Naive thymus-derived CD8-positive, alpha-beta T cell (primary cell): ENCODE data around the gene SPATA20. TPM values are rescaled to one million over a fixed set of nuclear protein-coding genes. Genes with fewer than 3 reads are reported as not detected.

Experiments
- ATAC-seq, 2 donors: fragments of 150-1000 bp; cut with Tn5 transposase in 1 of 2; sonication (Bioruptor Pico), chemical (Tn5 transposase) in 1 of 2; 1 replicate in 1 of 2; 2 replicates in 1 of 2; pipeline ENCODE4 v1.10.0; 2021; ENCODE audit warnings: mild to moderate bottlenecking in 2 of 2, moderate library complexity in 2 of 2
- POLR2A ChIA-PET: fragments of 350-600 bp; sonication (Branson Sonifier 250); formaldehyde crosslinking; loops from one replicate; lab custom pipeline; 2021; ENCODE audit warnings: antibody characterized with exemption; lab: Charles Lee
- DNase-seq, 10 donors: peaks; one replicate each; pipeline versions ENCODE4 v3.0.0 to v3.0.0-alpha.2; 2020 to 2022
- H3K27ac Mint-ChIP-seq, 10 donors: one replicate each; pipeline ENCODE4 v1.8.0; 2020 to 2022; ENCODE audit warnings: mild to moderate bottlenecking in 10 of 10, mixed read lengths in 10 of 10, moderate library complexity in 4 of 10, inconsistent platforms in 1 of 10
- H3K27me3 Mint-ChIP-seq, 5 donors: one replicate each; pipeline ENCODE4 v1.8.0; 2021 to 2022; ENCODE audit warnings: mixed read lengths in 5 of 5
- H3K36me3 Mint-ChIP-seq, 3 donors: one replicate each; pipeline ENCODE4 v1.8.0; 2020 to 2022; ENCODE audit warnings: mixed read lengths in 3 of 3, mild to moderate bottlenecking in 2 of 3, inconsistent platforms in 1 of 3
- H3K4me1 Mint-ChIP-seq, 4 donors: one replicate each; pipeline ENCODE4 v1.8.0; 2021 to 2022; ENCODE audit warnings: mixed read lengths in 4 of 4
- H3K4me3 Mint-ChIP-seq, 10 donors: one replicate each; pipeline ENCODE4 v1.8.0; 2020 to 2022; ENCODE audit warnings: mild to moderate bottlenecking in 10 of 10, mixed read lengths in 10 of 10, moderate library complexity in 6 of 10, inconsistent platforms in 1 of 10
- H3K9me3 Mint-ChIP-seq, 9 donors: one replicate each; pipeline ENCODE4 v1.8.0; 2020 to 2022; ENCODE audit warnings: mixed read lengths in 9 of 9, mild to moderate bottlenecking in 3 of 9, inconsistent platforms in 1 of 9, moderate library complexity in 1 of 9
- polyA plus RNA-seq, 3 donors: library from polyadenylated mRNA; unstranded; fragments of 300-500 nt; fragmentation: Illumina TruSeq; gene quantifications; one replicate each; pipeline ENCODE4 v1.2.3, GENCODE V29; 2021
- total RNA-seq, 8 experiments: library from RNA in 2 of 8; stranded (reverse) in 2 of 8; gene quantifications; one replicate each; pipeline ENCODE4 v1.2.3 and lab custom pipeline; 2021 to 2026

SPATA20 gene
- total and polyA plus RNA-seq, 5 experiments from 2014 or later: 6.9 to 39.8 (median 8.9) TPM

- no peak for ATAC-seq
- Mint-ChIP-seq H3K27ac (no peak overlapping the region), H3K9me3 (no peaks in the 10 kb centered on the region), H3K4me3 (no peak overlapping the region), H3K4me1 (no peaks in the 10 kb centered on the region), H3K27me3 (peaks cover 8 to 20% (median 15%) of the 10 kb centered on the region in 5 donors), H3K36me3 (no peaks in the 10 kb centered on the region)
- POLR2A ChIA-PET: interaction anchor here (0.6 kb wide), 1 partner anchor 51 kb away, joined by 8 read pairs; no protein-coding TSS in a partner anchor
- DNase-seq: no peak
These were observed 22.1 kb upstream of the SPATA20 start for GRCh38 chr17:50524838-50525237.

DNA sequence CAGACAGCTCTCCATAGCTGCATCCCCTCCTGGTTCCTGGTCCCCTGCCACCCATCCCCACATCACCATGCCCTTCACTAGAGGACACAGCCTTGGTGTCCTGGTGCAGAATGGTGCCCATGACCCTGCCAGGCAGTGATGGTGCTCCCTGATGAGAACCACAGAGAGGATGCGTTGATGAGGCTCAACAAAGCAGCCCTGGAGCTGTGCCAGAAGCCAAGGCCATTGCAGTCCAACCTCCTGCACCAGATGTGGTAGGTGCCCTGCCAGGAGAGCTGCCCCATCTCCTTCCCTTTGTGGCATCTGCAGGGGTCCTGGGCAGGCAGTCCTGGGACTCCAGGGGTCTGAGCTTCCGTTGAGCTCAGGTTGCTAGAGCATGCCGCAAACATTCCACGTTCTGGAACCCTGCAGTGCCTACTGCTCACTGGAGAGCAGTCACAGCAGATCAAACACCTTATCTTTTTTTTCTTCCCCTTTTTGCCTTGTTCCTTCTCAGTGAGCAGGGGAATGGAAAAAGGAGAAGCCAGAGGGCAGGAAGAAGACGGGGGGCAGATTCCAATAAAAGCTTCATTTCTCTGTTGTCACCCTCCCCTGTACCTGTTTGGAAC is 19.7 kb upstream of the SPATA20 start:
- H3K9me3 Mint-ChIP-seq: no peaks in the 10 kb centered on the region
- H3K4me3 Mint-ChIP-seq: no peak overlapping the region
- peaks cover 0 to 8% (median 5%) of the 10 kb centered on the region in 4 donors for H3K4me1 Mint-ChIP-seq
- peaks cover 23 to 44% (median 33%) of the 10 kb centered on the region in 5 donors for H3K27me3 Mint-ChIP-seq
- no peaks in the 10 kb centered on the region for H3K36me3 Mint-ChIP-seq
- POLR2A ChIA-PET: no interaction called here
- ATAC-seq (no peak), DNase-seq (no peak)
- no peak overlapping the region for H3K27ac Mint-ChIP-seq

GRCh38 chr17:50527949-50528474 is 19.0 kb upstream of the SPATA20 start:
- DNase-seq: no peak
- Mint-ChIP-seq H3K27ac (no peak overlapping the region), H3K4me3 (no peak overlapping the region), H3K9me3 (no peaks in the 10 kb centered on the region), H3K36me3 (no peaks in the 10 kb centered on the region), H3K4me1 (peaks cover 3 to 13% (median 8%) of the 10 kb centered on the region in 4 donors), H3K27me3 (peaks cover 24 to 51% (median 37%) of the 10 kb centered on the region in 5 donors)
- POLR2A ChIA-PET: no interaction called here
- ATAC-seq: no peak

DNA sequence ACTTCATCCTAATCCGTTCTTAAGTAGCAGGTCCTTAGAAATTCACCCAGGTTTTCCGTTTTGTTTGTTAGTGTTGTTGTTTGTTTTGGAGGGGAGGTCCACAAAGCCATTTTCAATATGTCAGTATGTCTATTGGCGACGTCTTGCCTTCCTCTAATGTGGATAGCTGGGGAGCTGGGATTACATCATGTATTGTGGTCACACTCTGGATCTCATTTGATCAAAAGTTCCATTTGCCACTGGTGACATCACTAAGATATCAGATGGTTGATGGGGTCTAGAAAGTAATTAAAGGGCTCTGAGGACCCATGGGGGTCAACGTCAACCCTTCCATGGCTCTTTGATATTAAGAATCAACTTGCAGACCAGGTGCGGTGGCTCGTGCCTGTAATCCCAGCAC is 17.1 kb upstream of the SPATA20 start:
- no peak for DNase-seq
- H3K27ac Mint-ChIP-seq: no peak overlapping the region
- H3K36me3 Mint-ChIP-seq: no peaks in the 10 kb centered on the region
- POLR2A ChIA-PET: no interaction called here
- H3K4me1 Mint-ChIP-seq: peaks cover 11 to 28% (median 22%) of the 10 kb centered on the region in 4 donors
- H3K27me3 Mint-ChIP-seq: peaks cover 33 to 66% (median 54%) of the 10 kb centered on the region in 5 donors
- no peaks in the 10 kb centered on the region for H3K9me3 Mint-ChIP-seq
- H3K4me3 Mint-ChIP-seq: no peak overlapping the region
- no peak for ATAC-seq

DNA sequence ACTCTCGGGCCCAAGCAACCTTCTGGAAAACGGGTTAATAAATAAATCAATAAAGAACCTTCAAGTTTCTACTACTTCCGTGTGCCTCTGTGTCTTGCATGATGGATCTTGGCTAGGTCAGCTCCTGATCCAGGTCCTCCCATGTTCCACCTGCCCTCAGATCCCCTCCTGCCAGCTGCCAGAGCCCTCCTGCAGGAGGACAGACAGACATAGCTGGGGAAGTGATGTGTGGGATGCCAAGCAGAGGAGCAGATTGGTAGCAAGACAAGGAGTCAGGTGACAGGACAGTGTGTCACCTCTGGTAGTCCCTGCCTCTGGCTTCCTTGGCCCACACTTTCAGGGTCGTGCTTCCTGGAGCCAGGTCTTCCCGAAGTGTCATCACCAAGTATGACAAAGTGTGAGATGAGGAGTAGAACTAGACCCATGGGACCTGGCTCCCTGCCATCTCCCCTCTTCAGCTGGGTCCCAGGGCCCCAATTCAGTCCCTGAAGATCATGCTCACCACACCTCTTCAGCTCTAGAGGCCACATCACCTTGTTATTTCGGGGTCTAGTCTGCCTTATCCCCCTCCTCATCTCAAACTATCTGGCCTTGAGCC is 15.4 kb upstream of the SPATA20 start:
- Mint-ChIP-seq H3K36me3 (no peaks in the 10 kb centered on the region), H3K27ac (no peak overlapping the region), H3K9me3 (no peaks in the 10 kb centered on the region), H3K4me3 (peak overlapping the region in 1 of 10 donors; percentile 24), H3K4me1 (peaks cover 11 to 29% (median 22%) of the 10 kb centered on the region in 4 donors), H3K27me3 (peaks cover 35 to 73% (median 54%) of the 10 kb centered on the region in 5 donors)
- ATAC-seq (no peak), DNase-seq (no peak)
- POLR2A ChIA-PET: interaction anchor here (0.7 to 1.1 kb wide), 3 partner anchors 10 to 415 kb away, joined by 3 to 4 read pairs (median 3); no protein-coding TSS in a partner anchor

GRCh38 chr17:50532452-50533024 is 14.4 kb upstream of the SPATA20 start, which contains the start of gene EPN3:
EPN3 (plus strand) TSS chr17:50532735; CDS start chr17:50536557, 3,822 bp downstream.
- peak within 1 kb of the TSS in 7 of 10 donors; percentile 31 to 73 (median 65) for H3K4me3 Mint-ChIP-seq
- ATAC-seq (peak; percentile 55 to 71), DNase-seq (peak in 1 of 10 donors; percentile 61)
- H3K27me3 Mint-ChIP-seq: peaks cover 35 to 73% (median 54%) of the 10 kb centered on the region in 5 donors
- POLR2A ChIA-PET: no interaction called here
- peak within 1 kb of the TSS in 1 of 10 donors; percentile 24 for H3K27ac Mint-ChIP-seq
- H3K4me1 Mint-ChIP-seq: peaks cover 11 to 29% (median 22%) of the 10 kb centered on the region in 4 donors
- H3K9me3 Mint-ChIP-seq: no peaks in the 10 kb centered on the region
- no peaks in the 10 kb centered on the region for H3K36me3 Mint-ChIP-seq

- Mint-ChIP-seq H3K27ac (peak overlapping the region in 1 of 10 donors; percentile 24), H3K9me3 (no peaks in the 10 kb centered on the region), H3K4me1 (peaks cover 11 to 29% (median 22%) of the 10 kb centered on the region in 4 donors), H3K4me3 (peak overlapping the region in 7 of 10 donors; percentile 20 to 73 (median 65)), H3K36me3 (no peaks in the 10 kb centered on the region), H3K27me3 (peaks cover 35 to 70% (median 54%) of the 10 kb centered on the region in 5 donors)
- POLR2A ChIA-PET: no interaction called here
- ATAC-seq (peak; percentile 20 to 27), DNase-seq (no peak)
These were observed 13.8 kb upstream of the SPATA20 start for GRCh38 chr17:50533185-50533584.

DNA sequence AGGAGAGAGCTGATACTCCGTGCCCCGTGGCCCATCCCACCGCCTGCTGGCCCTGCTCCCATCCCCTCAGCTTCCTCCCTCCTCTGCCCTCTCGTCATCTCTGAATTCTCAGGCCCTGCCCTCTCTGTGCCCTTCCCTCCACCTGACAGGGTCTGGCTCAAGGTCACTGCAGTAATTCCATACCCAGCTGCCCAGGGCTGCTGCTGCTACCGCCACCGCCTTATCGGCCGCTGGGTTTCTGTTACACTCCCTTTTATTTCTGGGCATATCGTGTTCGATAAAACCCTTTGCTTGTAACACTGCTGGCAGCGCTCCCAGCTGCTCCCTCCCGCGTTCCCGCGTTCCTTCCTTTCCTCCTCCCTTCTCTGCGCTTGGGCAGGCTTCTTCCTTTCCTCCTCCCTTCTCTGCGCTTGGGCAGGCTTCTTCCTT is 13.2 kb upstream of the SPATA20 start:
- H3K9me3 Mint-ChIP-seq: no peaks in the 10 kb centered on the region
- POLR2A ChIA-PET: no interaction called here
- H3K27ac Mint-ChIP-seq: no peak overlapping the region
- H3K36me3 Mint-ChIP-seq: no peaks in the 10 kb centered on the region
- peaks cover 34 to 65% (median 49%) of the 10 kb centered on the region in 5 donors for H3K27me3 Mint-ChIP-seq
- DNase-seq (no peak), ATAC-seq (peak; percentile 24 to 48)
- peak overlapping the region in 8 of 10 donors; percentile 31 to 73 (median 59) for H3K4me3 Mint-ChIP-seq
- peaks cover 11 to 29% (median 22%) of the 10 kb centered on the region in 4 donors for H3K4me1 Mint-ChIP-seq

DNA sequence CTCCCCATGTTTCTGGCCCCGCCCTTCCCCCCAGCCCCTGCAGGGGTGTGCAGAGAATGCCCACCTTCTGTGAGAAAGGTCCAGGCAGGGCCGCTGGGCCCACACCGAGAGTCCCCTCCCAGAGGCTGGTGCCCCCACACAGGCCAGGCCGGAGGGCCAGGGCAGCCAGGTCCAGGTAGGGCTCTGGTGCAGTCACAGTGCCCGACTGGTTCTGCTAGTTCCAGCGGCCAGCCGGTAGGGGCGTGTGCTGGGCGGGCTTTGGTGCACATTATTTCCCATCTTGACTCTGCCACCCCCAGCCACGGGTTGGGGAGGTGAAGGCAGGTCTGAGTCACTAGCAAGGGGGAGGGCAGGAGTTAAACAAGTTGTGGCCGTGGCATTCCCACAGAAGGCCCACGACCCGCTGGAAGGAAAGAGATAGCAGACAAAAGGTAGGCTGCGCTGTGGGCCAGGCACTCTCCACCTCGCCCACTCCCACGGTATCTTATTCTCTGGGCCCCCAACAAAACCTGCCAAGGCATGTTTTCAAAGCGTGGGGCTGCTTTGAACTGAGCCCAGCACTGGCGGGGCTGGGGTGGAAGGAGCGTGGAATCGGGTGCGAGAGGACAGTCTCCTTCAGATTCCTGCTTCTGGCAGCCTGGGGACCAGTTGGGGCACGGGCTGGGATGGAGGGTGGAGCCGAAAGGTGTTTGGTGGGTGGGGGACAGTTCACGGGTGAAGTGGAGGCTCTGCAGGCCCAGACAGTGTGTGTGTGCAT is 12.6 kb upstream of the SPATA20 start:
- no peaks in the 10 kb centered on the region for H3K9me3 Mint-ChIP-seq
- H3K4me3 Mint-ChIP-seq: peak overlapping the region in 6 of 10 donors; percentile 48 to 73 (median 60)
- peaks cover 11 to 29% (median 22%) of the 10 kb centered on the region in 4 donors for H3K4me1 Mint-ChIP-seq
- H3K36me3 Mint-ChIP-seq: no peaks in the 10 kb centered on the region
- ATAC-seq (peak; percentile 55 to 61), DNase-seq (no peak)
- H3K27ac Mint-ChIP-seq: no peak overlapping the region
- POLR2A ChIA-PET: no interaction called here
- H3K27me3 Mint-ChIP-seq: peaks cover 30 to 58% (median 44%) of the 10 kb centered on the region in 5 donors

GRCh38 chr17:50534979-50535326 is 12.0 kb upstream of the SPATA20 start:
- ATAC-seq (no peak), DNase-seq (no peak)
- no peaks in the 10 kb centered on the region for H3K36me3 Mint-ChIP-seq
- POLR2A ChIA-PET: no interaction called here
- peak overlapping the region in 1 of 10 donors; percentile 51 for H3K4me3 Mint-ChIP-seq
- H3K27me3 Mint-ChIP-seq: peaks cover 26 to 53% (median 38%) of the 10 kb centered on the region in 5 donors
- no peak overlapping the region for H3K27ac Mint-ChIP-seq
- H3K9me3 Mint-ChIP-seq: no peaks in the 10 kb centered on the region
- H3K4me1 Mint-ChIP-seq: peaks cover 11 to 29% (median 22%) of the 10 kb centered on the region in 4 donors

GRCh38 chr17:50535407-50535806 is 11.6 kb upstream of the SPATA20 start:
- H3K4me1 Mint-ChIP-seq: peaks cover 11 to 29% (median 22%) of the 10 kb centered on the region in 4 donors
- no peak for DNase-seq
- H3K36me3 Mint-ChIP-seq: no peaks in the 10 kb centered on the region
- peak overlapping the region in 1 of 10 donors; percentile 34 for H3K4me3 Mint-ChIP-seq
- no peaks in the 10 kb centered on the region for H3K9me3 Mint-ChIP-seq
- POLR2A ChIA-PET: no interaction called here
- ATAC-seq: no peak
- H3K27ac Mint-ChIP-seq: peak overlapping the region in 1 of 10 donors; percentile 17
- peaks cover 26 to 48% (median 37%) of the 10 kb centered on the region in 5 donors for H3K27me3 Mint-ChIP-seq
